NCI-H2029 (cell line): ENCODE data around the gene MCU.
"Not testable (repeated sequence)": the region's sequence is repeated elsewhere in the genome, so short reads cannot be mapped to it uniquely, and the experiment has no call there.

ENCODE experiments used
- DNase-seq: peaks from one replicate; lab custom pipeline; 2025; lab: John Stamatoyannopoulos, UW

The MCU gene

GRCh38 chr10:72731916-72732419 lies 40.0 kb downstream of the MCU start:
- no peak for DNase-seq

- no peak for DNase-seq
Observed at GRCh38 chr10:72732521-72732920, 40.6 kb downstream of the MCU start.

DNA sequence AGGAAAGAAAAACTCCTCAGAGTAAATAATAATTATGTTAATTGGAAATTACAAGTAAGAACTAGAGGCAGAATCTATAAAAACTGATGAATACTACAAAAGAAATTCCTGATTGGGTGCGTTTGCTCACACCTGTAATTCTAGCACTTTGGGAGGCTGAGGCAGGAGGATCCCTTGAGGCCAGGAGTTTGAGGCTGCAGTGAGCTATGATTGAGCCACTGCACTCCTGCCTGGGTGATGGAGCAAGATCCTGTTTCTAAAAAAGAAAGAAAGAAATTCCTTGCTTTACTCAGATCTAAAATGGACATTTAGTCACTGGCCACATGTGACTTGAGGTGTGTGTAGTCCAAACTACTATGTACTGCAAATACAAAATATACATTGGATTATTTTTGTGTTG lies 42.0 kb downstream of the MCU start:
- DNase-seq, result no peak

GRCh38 chr10:72735288-72735936 lies 43.5 kb downstream of the MCU start:
- DNase-seq, result no peak

DNA sequence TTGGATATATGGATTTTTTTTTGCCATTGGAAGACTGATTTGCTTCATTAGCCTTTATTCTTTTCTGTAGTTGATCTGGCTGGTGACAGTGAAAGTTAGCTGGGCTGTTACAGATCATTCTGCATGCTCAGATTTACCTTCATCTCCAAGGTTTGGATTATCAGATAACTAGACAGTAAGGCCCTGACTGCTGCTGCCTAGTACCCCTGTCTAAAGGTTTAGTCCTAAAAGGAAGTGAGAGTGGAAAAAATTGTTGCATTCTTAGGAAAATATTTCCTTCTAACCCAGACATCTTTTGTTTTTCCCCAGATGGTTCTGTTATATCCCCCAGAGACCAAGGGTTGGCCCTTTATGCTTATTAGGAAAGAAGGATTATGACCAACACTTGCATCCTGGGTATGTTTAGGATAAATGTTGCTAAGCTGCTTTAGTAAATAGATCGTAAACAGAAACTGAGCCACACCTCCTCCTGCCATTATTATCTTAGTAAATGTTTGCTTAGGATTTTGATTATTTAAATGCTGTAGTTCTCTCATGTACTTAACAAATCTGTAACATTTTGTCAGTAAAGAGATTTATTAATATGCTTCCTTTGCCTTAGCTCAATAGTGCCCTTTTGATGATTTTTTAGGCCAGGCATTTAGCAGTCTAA lies 44.4 kb downstream of the MCU start:
- peak; percentile 18 for DNase-seq

DNA sequence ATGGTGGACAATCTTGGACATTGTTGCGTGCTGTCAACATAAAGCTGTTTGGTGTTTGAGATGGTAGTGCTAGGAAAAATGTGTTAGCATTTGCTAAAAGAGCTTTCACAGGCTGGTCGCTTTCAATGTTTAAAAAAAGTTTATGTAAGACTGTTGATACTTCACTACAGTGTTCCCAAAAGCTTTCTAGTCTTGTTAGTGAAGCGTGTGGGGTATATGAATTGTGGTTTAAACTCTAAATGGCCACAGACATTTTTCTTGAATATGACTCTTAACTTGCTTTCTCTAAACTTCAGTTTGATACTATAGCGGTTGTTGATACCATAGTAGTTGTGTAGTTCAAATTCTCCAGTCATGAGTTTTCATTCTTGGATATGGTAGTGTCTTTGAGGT lies 44.9 kb downstream of the MCU start:
- DNase-seq, result no peak

DNA sequence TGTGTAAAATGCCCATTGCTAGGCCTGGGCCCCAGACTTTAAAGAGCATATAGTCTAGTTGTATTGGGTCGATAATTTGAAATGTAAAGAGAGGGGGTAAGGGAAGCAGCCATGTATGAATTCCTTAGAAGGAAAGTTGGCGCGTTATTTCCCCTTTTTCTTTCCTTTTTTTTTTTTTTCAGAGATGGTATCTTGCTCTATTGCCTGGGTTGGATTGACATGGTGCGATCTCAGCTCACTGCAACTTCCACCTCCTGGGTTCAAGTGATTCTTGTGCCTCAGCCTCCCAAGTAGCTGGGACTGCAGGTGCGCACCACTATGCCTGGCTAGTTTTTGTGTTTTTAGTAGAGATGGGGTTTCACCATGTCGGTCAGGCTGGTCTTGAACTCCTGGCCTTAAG lies 45.4 kb downstream of the MCU start:
- not testable (repeated sequence) for DNase-seq

GRCh38 chr10:72738486-72738885 lies 46.5 kb downstream of the MCU start:
- DNase-seq, result no peak

GRCh38 chr10:72740528-72740927 lies 48.6 kb downstream of the MCU start:
- peak; percentile 28 for DNase-seq

GRCh38 chr10:72742092-72742491 lies 50.1 kb downstream of the MCU start:
- DNase-seq, result no peak

DNA sequence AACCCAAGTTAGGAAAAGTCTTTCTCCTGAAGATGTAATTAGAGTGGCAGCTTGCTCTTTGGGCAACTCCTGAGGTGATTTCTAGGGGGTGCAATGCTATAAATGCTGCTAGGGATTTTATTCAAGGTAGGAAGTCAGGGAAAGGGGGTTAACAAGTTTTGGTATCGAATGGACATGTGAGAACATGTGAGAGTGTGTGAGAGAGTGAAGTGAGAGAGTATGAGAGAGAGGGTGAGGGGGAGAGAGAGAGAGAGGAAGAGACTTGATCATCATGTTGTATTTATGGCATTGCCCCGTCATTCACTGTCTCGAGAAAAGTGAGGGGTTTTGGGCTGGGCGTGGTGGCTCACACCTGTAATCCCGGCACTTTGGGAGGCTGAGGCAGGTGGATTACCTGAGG lies 50.9 kb downstream of the MCU start:
- no peak for DNase-seq

DNA sequence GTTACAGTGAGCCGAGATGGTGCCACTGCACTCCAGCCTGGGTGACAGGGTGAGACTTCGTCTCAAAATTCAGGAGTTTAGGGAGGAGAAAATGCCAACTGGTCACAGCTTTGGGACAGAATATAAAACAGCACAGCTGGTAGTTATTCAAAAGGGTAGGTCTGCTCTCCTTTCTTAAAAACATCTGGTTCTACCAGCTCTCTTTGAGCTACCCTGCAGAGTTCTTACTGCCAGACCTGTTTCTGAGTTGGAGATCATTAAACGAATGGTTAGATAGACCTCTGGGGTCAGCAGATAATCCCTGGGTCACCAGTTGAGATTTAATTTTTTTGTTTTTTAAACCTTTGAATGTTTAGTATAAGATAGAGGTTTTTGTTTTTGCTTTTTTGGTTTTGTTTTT lies 52.6 kb downstream of the MCU start:
- DNase-seq, result no peak

GRCh38 chr10:72746426-72747363 lies 54.8 kb downstream of the MCU start:
- DNase-seq, result no peak

DNA sequence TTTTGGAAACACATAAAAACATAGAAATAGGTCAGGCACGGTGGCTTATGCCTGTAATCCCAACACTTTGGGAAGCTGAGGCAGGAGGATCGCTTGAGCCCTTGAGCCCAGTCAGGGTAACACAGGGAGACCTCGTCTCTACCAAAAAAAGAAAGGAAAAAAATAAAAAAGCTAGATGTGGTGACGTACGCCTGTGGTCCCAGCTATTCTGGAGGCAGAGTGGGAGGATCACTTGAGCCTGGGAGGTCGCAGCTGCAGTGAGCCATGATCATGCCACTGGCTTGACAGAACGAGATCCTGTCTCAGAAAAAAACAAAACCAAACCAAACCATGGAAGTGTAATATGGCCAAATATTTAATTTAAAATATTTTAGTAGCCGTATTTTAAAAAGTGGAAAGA lies 55.6 kb downstream of the MCU start:
- no peak for DNase-seq

DNA sequence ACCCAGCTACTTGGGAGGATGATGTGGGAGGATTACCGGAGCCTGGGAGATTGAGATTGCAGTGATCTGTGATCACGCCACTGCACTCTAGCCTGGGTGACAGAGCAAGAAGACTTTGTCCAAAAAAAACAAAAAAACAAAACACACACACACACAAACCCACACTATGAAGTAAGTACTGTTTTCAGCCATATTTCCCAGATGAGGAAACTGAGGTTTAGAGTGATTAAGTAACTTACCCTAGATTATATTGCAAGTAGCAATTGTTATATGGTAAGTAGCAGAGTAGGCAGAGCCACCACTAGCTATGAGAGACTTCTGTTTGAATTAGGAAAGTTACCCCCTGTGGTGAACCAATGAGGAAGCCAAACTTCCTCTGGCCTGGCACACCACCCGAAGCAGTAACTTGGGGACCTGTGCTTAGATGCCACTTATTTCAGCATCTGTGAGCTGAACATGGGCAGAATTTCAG lies 61.9 kb downstream of the MCU start:
- DNase-seq, result no peak

- no peak for DNase-seq
Observed at GRCh38 chr10:72754275-72755032, 62.5 kb downstream of the MCU start.

DNA sequence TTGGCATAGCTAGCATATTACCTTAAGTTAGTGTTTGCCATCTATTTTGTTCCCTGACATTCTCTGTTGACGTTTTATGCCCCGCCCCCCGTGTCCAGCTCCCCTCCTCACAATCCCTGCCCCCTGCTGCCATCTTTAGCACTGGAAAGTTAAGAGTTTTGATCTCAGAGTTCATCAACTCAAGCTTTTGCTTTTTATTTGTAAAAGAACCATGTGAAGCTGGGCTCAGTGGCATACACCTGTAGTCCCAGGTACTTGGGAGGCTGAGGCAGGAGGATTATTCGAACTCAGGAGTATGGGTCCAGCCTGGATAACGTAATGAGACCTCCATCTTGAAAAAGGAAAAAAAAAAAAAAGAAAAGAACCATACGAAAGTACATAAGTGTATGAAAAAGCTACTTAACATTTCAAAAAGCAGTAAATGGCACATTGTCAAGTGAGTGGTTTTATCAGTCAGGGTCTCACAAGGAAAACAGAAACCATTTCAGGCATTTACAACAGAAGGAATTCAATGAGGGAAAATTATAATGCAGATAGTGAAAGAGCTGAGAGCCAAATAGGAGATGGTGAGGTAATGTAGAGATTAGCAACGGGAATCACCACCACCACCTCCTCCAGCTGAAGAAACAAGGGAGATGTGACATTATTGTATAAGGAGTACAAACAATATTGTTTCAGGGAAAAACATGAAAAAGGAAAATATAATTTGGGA lies 64.9 kb downstream of the MCU start:
- DNase-seq, result no peak

DNA sequence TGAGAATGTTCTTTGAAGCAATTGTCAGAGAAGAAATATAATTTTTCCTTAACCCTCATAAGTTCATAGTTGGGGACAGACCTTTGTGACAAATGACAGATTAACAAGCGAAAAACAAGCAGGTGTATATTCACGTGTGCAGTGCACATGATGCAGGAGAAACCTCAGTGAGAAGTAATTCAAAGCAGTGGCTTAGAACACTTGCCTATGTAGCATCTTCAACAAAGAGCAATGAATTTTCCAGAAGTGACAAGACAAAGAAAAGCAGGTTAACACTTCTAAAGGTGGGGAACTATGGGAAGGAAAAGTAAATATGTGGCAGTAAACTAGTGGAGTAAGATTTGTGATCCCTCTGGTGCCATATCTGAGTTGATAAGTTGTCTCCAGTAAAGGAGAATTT lies 65.8 kb downstream of the MCU start:
- DNase-seq, result no peak

- not testable (repeated sequence) for DNase-seq
Observed at GRCh38 chr10:72758930-72759329, 67.0 kb downstream of the MCU start.

GRCh38 chr10:72759584-72759983 lies 67.6 kb downstream of the MCU start:
- no peak for DNase-seq

DNA sequence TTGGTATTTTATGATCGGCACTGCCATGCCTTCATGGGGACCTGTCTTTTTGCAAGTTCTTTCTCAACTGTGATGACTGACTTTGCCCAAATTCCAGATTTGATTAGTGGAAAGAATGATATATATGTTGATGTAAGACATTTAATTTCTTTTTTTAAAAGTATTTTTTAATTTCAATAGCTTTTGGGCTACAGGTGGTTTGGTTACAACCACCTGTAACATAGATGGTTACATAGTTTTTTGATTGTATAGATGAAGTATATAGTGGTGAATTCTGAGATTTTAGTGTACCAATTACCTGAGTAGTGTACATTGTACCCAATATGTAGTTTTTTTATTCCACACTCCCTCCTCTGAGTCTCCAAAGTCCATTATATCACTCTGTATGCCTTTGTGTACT lies 69.6 kb downstream of the MCU start:
- no peak for DNase-seq
